Heart right ventricle (tissue), 16 donors: ENCODE data around the gene CNTNAP1. TPM values are rescaled to one million over a fixed set of nuclear protein-coding genes. Genes with fewer than 3 reads are reported as not detected.

ENCODE experiments used
- ATAC-seq, 8 donors: fragments of 200-7000 bp; cut with Tn5 transposase; one replicate each; pipeline ENCODE4 v1.9.1; 2020; ENCODE audit warnings: mild to moderate bottlenecking in 8 of 8, moderate library complexity in 8 of 8, moderate number of reproducible peaks in 1 of 8
- DNase-seq, 2 donors: peaks; one replicate each; pipeline ENCODE4 v3.0.0-alpha.2; 2020
- H3K27ac ChIP-seq, 10 donors: fragments of 200-600 bp; sonication (generic) in 2 of 10; one replicate each; pipeline versions ENCODE4 v1.5.0 to v1.8.0; 2020 to 2022; ENCODE audit warnings: mild to moderate bottlenecking in 3 of 10
- H3K27me3 ChIP-seq, 7 donors: fragments of 200-600 bp; one replicate each; pipeline ENCODE4 v1.8.0; 2021 to 2022; ENCODE audit warnings: mild to moderate bottlenecking in 2 of 7
- H3K36me3 ChIP-seq, 9 donors: fragments of 200-600 bp; sonication (generic) in 1 of 9; one replicate each; pipeline versions ENCODE4 v1.5.0 to v1.8.0; 2020 to 2022; ENCODE audit warnings: mild to moderate bottlenecking in 2 of 9
- H3K4me1 ChIP-seq, 9 donors: fragments of 200-600 bp; sonication (generic) in 1 of 9; one replicate each; pipeline versions ENCODE4 v1.5.0 to v1.8.0; 2020 to 2022; ENCODE audit warnings: mild to moderate bottlenecking in 4 of 9
- H3K4me3 ChIP-seq, 10 donors: fragments of 200-600 bp; sonication (generic) in 2 of 10; one replicate each; pipeline versions ENCODE4 v1.5.0 to v1.8.0; 2020 to 2022; ENCODE audit warnings: mild to moderate bottlenecking in 7 of 10, moderate library complexity in 2 of 10
- H3K9me3 ChIP-seq, 11 donors: fragments of 200-600 bp in 10 of 11; sonication (generic) in 2 of 11; one replicate each; pipeline versions ENCODE4 v1.5.0 to v1.8.0; 2013 to 2022; ENCODE audit warnings: mild to moderate bottlenecking in 2 of 11, control low read depth in 1 of 11, moderate library complexity in 1 of 11
- CTCF ChIP-seq, 9 donors: fragments of 200-600 bp; sonication (generic) in 2 of 9; IDR thresholded peaks; one replicate each; pipeline versions ENCODE4 v1.5.0 to v1.8.0; 2021 to 2022; ENCODE audit warnings: antibody characterized with exemption in 9 of 9, mild to moderate bottlenecking in 5 of 9, moderate library complexity in 1 of 9
- WGBS, 2 donors: extraction: QIAGEN DNeasy Blood & Tissue Kit; methylation state at CpG; one replicate each; pipeline ENCODE4 v1.1.7; 2013; ENCODE audit warnings: inconsistent platforms in 1 of 2; 5-methylcytosine and 5-hydroxymethylcytosine counted together
- intact Hi-C, 10 donors: fragments of 100-400 bp; cut with DNase I; formaldehyde crosslinking; loops; one replicate each; pipeline versions ENCODE4 v1.11.1 to v1.14.2; 2022
- polyA plus RNA-seq, 2 donors: library from polyadenylated mRNA; stranded (reverse); fragments of 200-250 nt; gene quantifications; one replicate each; pipeline ENCODE4 v1.2.3, GENCODE V29; 2013
- total RNA-seq, 10 donors: library from RNA; stranded (reverse); fragmentation: NEBNext Ultra II Directional in 3 of 10; extraction: Animal tissue kit (Norgen Biotek cat#: 25700) in 3 of 10; gene quantifications; one replicate each; pipeline versions ENCODE4 v1.2.1 to v1.2.4, GENCODE V29; 2021 to 2023
- donor health status: Arrhythmogenic right ventricular cardiomyopathy.
- donor health status: ischemic (EF 13 %, LVEDD 7.1; RV severe dilation, severe dysfunction).
- donor health status: healthy with polysubstance abuse.
- donor health status: DM: no; HTN: yes; CAD: no.
- donor health status: DM: no; HTN: no; CAD: no.
- donor health status: ischemic (EF 25% LVEDD 6.9; RV normal size, moderate dysfunction).
- donor health status: ischemic (EF 25% LVEDD 5.7; RV mildly dilated, moderate dysfunction).
- donor health status: healthy.
- donor health status: DM: yes; HTN: yes; CAD: no.
- donor health status: Ischemic cardiomyopathy.
- donor health status: ischemic (EF 35%, LVEDD 5.7; RV mildly dilated, moderate dysfunction).
- donor health status: nonischemic (EF 11% LVEDD 7.7; RV severe dilation, severe dysfunction).
- donor health status: DM: yes; HTN: yes; CAD: no.
- donor health status: PGD.
- donor health status: ischemic (EF 29% LVEDD 5.4; RV normal size, mild dysfunction).
- donor health status: nonischemic (EF 23%, LVEDD 6.1; RV moderate dilation, normal function).

CNTNAP1 gene
- total and polyA plus RNA-seq, 12 donors: 2.2 to 28.3 (median 3.5) TPM

GRCh38 chr17:42683407-42684034, 1.2 kb downstream of the CNTNAP1 start:
- ATAC-seq: peak in 6 of 8 donors; percentile 5 to 32 (median 14)
- no peak for TF ChIP-seq CTCF (IDR thresholded peaks at IDR 0.05)
- 2 to 10% methylated on average over 25 of the region's 25 CpGs for WGBS, 2 donors
- peaks cover 29 to 60% (median 54%) of the 10 kb centered on the region in 9 donors for H3K4me1 ChIP-seq
- H3K9me3 ChIP-seq: no peaks in the 10 kb centered on the region
- peaks cover 0 to 43% (median 10%) of the 10 kb centered on the region in 9 donors for H3K36me3 ChIP-seq
- peaks cover 0 to 31% (median 0%) of the 10 kb centered on the region in 7 donors for H3K27me3 ChIP-seq
- peak overlapping the region in 6 of 10 donors; percentile 9 to 75 (median 66) for H3K27ac ChIP-seq
- intact Hi-C loops: loop anchor here in 4 of 10 donors (2.0 to 10.0 kb wide), 4 partner anchors 69 to 109 kb away; partner anchors contain the start of gene PSMC3IP (in 1 of the 4)
- peak overlapping the region in 9 of 10 donors; percentile 8 to 63 (median 60) for H3K4me3 ChIP-seq
- DNase-seq: peak in 1 of 2 donors; percentile 62

GRCh38 chr17:42684929-42685556, 2.7 kb downstream of the CNTNAP1 start:
- intact Hi-C loops: loop anchor here in 3 of 10 donors (10.0 kb wide), 3 partner anchors 70 to 110 kb away; partner anchors contain the start of gene PSMC3IP (in 1 of the 3)
- Histone ChIP-seq H3K27me3 (peaks cover 0 to 31% (median 0%) of the 10 kb centered on the region in 7 donors), H3K9me3 (no peaks in the 10 kb centered on the region), H3K4me1 (peaks cover 20 to 45% (median 39%) of the 10 kb centered on the region in 9 donors), H3K36me3 (peaks cover 0 to 58% (median 13%) of the 10 kb centered on the region in 9 donors), H3K27ac (no peak overlapping the region), H3K4me3 (no peak overlapping the region)
- no peak for TF ChIP-seq CTCF (IDR thresholded peaks at IDR 0.05)
- DNase-seq (no peak), ATAC-seq (no peak)
- WGBS, 2 donors: 84 to 87% methylated on average over 50 of the region's 50 CpGs

GRCh38 chr17:42685831-42686230, 3.5 kb downstream of the CNTNAP1 start:
- TF ChIP-seq CTCF (IDR thresholded peaks at IDR 0.05): no peak
- Histone ChIP-seq H3K4me3 (no peak overlapping the region), H3K27me3 (peaks cover 0 to 31% (median 0%) of the 10 kb centered on the region in 7 donors), H3K4me1 (peaks cover 16 to 42% (median 31%) of the 10 kb centered on the region in 9 donors), H3K9me3 (no peaks in the 10 kb centered on the region), H3K27ac (no peak overlapping the region), H3K36me3 (peaks cover 0 to 66% (median 17%) of the 10 kb centered on the region in 9 donors)
- ATAC-seq: no peak
- intact Hi-C loops: loop anchor here in 3 of 10 donors (10.0 kb wide), 3 partner anchors 71 to 111 kb away; partner anchors contain the start of gene PSMC3IP (in 1 of the 3)
- 81 to 83% methylated on average over 14 of the region's 14 CpGs for WGBS, 2 donors
- no peak for DNase-seq

- H3K27ac ChIP-seq: no peak overlapping the region
- peaks cover 0 to 26% (median 0%) of the 10 kb centered on the region in 7 donors for H3K27me3 ChIP-seq
- DNase-seq (no peak), ATAC-seq (no peak)
- H3K4me3 ChIP-seq: no peak overlapping the region
- no peak for TF ChIP-seq CTCF (IDR thresholded peaks at IDR 0.05)
- H3K9me3 ChIP-seq: no peaks in the 10 kb centered on the region
- peaks cover 16 to 36% (median 26%) of the 10 kb centered on the region in 9 donors for H3K4me1 ChIP-seq
- WGBS, 2 donors: 78 to 81% methylated on average over 32 of the region's 32 CpGs
- intact Hi-C loops: loop anchor here in 3 of 10 donors (10.0 kb wide), 3 partner anchors 72 to 112 kb away; partner anchors contain the start of gene PSMC3IP (in 1 of the 3)
- H3K36me3 ChIP-seq: peaks cover 0 to 74% (median 17%) of the 10 kb centered on the region in 9 donors
Observed at GRCh38 chr17:42686520-42687128, 4.3 kb downstream of the CNTNAP1 start.
